HG03457 (cell line): Measurements from ENCODE around the gene SSTR5.
"Not testable (repeated sequence)": the region's sequence is repeated elsewhere in the genome, so short reads cannot be mapped to it uniquely, and the experiment has no call there.

Experiments
- ATAC-seq: cut with Tn5 transposase; IDR thresholded peaks from one replicate; pipeline ENCODE4 v1.9.1; 2021; ENCODE audit warnings: moderate number of reproducible peaks; ENCODE audit not compliant: unreplicated experiment

Gene SSTR5

GRCh38 chr16:1071561-1072225 lies 854 bp upstream of the SSTR5 start:
- ATAC-seq, result no peak

GRCh38 chr16:1073262-1073558 lies 663 bp downstream of the SSTR5 start:
- ATAC-seq, result no peak

GRCh38 chr16:1073566-1074378 lies 1.2 kb downstream of the SSTR5 start:
- no peak for ATAC-seq

- no peak for ATAC-seq
Observed at GRCh38 chr16:1074379-1074649, 1.8 kb downstream of the SSTR5 start.

GRCh38 chr16:1075546-1075945 lies 3.0 kb downstream of the SSTR5 start:
- no peak for ATAC-seq

- no peak for ATAC-seq
Observed at GRCh38 chr16:1076801-1077576, 4.4 kb downstream of the SSTR5 start.

GRCh38 chr16:1077877-1078578 lies 5.5 kb downstream of the SSTR5 start:
- no peak for ATAC-seq

- no peak for ATAC-seq
Observed at GRCh38 chr16:1078579-1079021, 6.1 kb downstream of the SSTR5 start.

GRCh38 chr16:1079341-1079740 lies 6.8 kb downstream of the SSTR5 start:
- ATAC-seq, result no peak

- ATAC-seq, result no peak
Observed at GRCh38 chr16:1079786-1080525, 7.4 kb downstream of the SSTR5 start.

- ATAC-seq, result no peak
Observed at GRCh38 chr16:1080801-1081733, 8.5 kb downstream of the SSTR5 start.

GRCh38 chr16:1081734-1082265 lies 9.3 kb downstream of the SSTR5 start:
- ATAC-seq, result no peak

- ATAC-seq, result no peak
Observed at GRCh38 chr16:1082266-1082951, 9.9 kb downstream of the SSTR5 start.

GRCh38 chr16:1082952-1083675 lies 10.6 kb downstream of the SSTR5 start:
- ATAC-seq, result no peak

GRCh38 chr16:1084971-1085370 lies 12.4 kb downstream of the SSTR5 start:
- no peak for ATAC-seq

- not testable (repeated sequence) for ATAC-seq
Observed at GRCh38 chr16:1086443-1086842, 13.9 kb downstream of the SSTR5 start.

- ATAC-seq, result no peak
Observed at GRCh38 chr16:1088295-1089170, 16.0 kb downstream of the SSTR5 start.
